NCI-H2107 (cell line): ENCODE results near the gene AOPEP.

ENCODE experiments used
- DNase-seq: peaks from one replicate; lab custom pipeline; 2025; lab: John Stamatoyannopoulos, UW

Gene AOPEP

DNA sequence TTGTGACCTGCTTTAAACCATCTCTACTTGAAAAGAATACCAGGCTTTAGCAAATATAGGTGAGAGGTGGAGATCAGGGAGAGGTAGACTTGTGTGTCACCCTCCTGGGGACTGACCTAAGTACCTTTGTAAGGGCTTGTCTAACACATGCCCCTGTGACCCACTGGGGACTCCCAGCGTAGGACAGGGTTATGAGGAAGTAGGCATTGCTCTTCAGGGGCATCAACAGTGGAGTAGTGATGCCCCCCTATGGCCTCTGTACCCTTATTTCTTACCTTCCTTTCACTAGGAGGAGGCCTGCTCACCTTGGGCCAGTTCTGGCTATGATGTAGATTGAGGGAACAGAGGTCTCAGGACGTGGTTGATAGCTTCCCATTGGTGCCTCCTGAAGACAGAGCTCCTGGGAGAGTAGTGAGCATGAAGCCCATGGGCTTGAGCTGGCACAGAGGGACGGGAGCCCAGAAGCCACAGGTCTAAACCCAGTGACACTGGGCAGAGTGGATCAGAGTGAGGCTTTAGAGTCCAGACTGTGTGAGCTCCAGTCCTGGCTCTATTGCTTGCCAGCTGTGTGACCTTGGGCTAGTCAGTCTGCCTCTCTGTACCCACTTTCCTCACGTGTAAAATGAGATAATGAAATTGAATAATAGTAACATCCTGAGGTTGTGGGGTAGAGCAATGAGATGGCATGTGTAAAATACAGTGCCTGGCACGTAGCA is 191.7 kb downstream of the AOPEP start:
- DNase-seq, result no peak

- no peak for DNase-seq
Observed at GRCh38 chr9:94919376-94920098, 193.0 kb downstream of the AOPEP start.

GRCh38 chr9:94920420-94921091 is 194.1 kb downstream of the AOPEP start:
- no peak for DNase-seq

DNA sequence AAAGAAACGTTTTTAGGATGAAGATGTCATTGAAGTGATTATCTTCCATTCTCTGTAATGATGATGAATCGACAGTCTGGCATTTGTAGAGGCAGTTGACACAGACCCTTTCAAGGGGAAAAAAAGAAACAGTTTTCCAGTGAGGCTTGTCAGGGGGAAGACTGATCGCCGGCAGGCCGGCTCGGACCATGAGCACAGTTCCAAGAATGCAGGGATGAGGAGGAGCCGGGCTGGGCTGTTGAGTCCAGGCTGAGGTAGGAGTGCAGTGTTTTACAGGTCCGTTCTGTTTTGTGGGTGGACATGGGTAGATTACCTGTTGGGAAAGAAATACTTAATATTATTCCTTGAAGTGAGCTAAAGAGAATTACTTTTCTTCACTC is 194.6 kb downstream of the AOPEP start:
- DNase-seq, result no peak

GRCh38 chr9:94921656-94922055 is 195.2 kb downstream of the AOPEP start:
- no peak for DNase-seq

- no peak for DNase-seq
Observed at GRCh38 chr9:94922098-94922607, 195.7 kb downstream of the AOPEP start.

DNA sequence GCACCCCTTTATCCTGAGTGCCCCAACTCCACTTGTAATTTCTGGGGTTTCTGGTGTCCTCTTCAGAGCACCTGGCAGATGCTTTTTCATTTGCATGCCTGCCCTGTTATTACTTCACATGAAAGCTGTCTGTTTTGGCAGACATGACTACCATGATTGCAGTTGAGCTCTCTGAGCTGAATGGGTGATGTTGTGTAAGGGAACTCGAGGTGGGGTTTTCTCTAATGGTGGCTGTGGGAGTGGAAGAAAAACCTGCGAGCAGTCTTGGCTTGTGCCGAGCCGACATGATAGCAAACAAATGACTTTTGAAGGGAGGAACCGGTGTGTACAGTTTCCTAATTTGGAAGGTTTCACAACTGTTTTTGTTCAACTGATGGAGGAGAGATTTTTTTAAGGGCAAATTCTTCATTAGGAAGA is 196.2 kb downstream of the AOPEP start:
- no peak for DNase-seq

GRCh38 chr9:94923326-94924089 is 197.0 kb downstream of the AOPEP start:
- no peak for DNase-seq

- no peak for DNase-seq
Observed at GRCh38 chr9:94925751-94926430, 199.4 kb downstream of the AOPEP start.

DNA sequence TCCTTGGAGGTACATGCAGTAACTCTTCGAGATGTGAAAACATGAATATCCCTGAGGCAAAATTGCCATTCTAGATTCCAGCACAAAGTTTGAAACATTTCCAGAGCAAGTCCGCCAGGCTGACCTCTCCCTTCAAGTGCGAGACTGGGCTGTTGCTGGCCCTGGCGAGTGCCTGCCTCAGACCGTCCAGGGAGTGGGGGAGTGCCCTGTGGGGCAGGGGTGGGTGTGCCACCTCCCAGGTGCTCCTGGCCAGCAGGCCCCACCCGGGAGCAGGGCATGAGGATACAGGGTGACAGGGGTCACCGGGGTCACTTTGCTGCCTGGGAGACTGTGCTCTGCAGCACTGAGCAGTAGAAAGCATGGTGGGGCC is 199.9 kb downstream of the AOPEP start:
- DNase-seq, result no peak

DNA sequence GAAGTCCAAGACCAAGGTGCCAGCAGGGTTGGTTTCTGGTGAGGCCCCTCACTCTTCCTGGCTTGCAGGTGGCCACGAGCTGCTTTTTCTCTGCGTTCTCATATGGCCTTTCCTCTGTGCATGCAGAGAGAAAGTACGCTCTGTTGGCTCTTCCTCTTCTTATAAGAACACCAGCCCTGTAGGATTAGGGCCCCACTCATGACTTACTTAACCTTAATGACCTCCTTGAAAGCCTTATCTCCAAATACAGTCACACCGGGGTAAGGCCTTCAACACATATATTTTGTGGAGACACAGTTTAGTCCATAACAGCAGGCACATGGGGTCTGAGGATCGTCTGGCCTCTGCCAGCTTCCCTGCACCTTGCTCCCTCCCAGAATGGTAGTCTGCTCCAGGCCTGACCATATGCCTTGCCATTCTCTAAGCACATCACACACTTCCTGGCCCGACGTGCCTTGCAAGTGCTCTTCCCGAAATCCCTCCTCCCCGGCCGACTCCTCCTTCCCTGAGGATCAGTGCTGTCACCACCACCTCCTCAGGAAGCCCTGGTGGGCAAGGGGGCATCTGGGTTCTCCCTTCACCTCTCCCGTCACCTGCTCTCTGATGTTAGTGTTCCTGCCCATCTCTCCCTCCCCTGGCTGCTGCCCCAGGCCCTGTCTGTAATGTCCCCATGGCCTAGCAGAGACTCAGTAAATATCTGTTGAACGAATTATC is 200.7 kb downstream of the AOPEP start:
- no peak for DNase-seq

GRCh38 chr9:94927762-94928670 is 201.5 kb downstream of the AOPEP start:
- no peak for DNase-seq

DNA sequence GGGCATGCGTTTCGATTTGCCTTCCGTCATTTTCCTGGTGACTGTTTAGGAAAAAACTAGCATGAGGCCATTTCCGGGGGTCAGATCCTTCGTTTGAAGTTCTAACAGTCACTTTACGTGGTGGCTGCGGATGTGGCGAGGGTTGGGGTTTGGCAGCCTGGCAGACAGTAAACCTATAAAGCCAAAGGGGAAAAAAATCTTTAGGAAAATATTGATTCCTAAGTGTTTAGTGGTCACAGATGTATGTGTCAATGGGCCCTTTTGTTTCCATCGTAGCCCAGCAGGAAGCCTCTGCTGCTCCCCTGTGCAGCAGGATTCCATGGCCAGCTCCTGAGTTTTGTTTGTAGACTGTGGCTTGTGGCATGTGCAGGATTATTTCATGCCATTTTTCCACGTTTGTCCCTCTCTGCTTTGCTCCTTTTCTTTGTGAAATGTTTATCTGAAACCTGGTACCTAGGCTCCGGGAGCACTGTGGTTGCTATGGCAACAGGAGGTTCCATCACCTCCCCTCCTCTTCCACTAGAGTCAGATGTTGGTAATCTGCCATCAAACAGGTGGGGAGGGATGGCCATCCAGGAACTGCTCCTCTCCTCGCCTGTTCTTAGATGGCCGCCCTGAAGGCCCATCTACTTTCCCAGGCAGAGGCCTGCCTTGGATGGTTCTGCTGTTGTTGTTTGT is 202.3 kb downstream of the AOPEP start:
- no peak for DNase-seq

DNA sequence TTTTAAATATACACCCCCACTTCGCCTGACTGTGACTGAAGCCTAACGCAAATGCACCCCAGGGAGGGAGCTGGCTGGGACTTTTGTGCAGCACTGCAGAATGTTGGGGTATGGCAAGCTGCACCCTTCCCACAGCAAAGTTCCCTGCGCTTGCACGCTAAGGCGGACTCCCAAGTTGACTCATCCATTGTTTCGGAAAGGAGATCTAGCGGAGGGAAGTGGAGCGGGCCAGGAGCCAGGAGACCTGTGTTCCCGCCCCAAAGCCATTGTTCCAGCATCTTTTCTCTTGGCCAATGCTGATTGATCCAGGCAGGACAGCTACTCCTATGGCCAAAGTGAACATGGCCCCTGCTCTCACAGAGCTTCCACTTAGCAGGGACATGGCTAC is 202.9 kb downstream of the AOPEP start:
- no peak for DNase-seq

DNA sequence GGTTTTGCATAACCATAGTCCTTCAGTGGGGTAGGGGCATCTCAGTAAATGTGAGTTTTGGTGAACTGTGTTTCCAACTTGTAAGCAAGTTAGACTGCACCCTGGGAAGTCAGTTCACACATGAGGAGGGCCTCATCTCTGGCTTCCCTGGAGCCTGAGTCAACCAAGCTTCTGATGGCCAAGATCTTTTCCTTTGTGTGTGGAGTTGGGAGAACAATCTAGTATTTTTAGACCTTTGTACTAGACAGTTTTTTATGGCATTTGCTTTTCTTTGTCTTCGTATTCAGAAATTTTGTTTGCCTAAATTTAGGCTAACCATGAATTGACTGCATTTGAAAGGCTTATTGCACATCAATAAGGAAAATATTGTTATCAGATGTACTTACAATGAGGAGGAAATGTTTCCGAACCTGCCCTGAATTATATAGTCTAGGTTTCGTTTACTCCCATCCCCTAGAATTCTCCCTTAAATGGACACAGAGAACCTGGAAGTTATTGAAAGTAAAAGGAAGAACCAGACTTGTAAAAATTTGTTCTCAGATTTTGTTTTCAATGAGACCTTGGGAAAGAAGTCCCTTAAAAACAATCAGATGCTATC is 204.6 kb downstream of the AOPEP start:
- no peak for DNase-seq

- no peak for DNase-seq
Observed at GRCh38 chr9:94931740-94932139, 205.2 kb downstream of the AOPEP start.

- no peak for DNase-seq
Observed at GRCh38 chr9:94932652-94933510, 206.4 kb downstream of the AOPEP start.

DNA sequence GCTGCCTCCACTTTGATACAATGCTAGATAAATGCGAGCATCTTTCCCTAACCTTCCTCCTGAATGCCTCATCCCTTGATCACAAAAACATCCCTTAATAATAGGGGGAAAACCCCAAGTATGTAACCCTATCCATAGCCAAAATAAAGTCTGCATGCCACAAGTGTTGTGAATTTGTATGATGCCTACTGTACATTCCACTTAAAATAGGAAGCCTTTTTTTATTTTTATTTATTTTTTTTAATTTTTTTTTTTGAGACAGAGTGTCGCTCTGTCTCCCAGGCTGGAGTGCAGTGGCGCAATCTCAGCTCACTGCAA is 207.0 kb downstream of the AOPEP start:
- DNase-seq, result no peak
